HG02981 (cell line): Measurements from ENCODE around the gene MLXIPL.
A peak's percentile ranks its signal among the peaks of the same experiment; 100 is the strongest.
"Not testable (repeated sequence)": the region's sequence is repeated elsewhere in the genome, so short reads cannot be mapped to it uniquely, and the experiment has no call there.

Experiments
- ATAC-seq: cut with Tn5 transposase; IDR thresholded peaks from one replicate; pipeline ENCODE4 v1.9.1; 2021; ENCODE audit warnings: mild to moderate bottlenecking, moderate library complexity; ENCODE audit not compliant: unreplicated experiment

MLXIPL gene

GRCh38 chr7:73582664-73583202 is 41.6 kb downstream of the MLXIPL start:
- no peak for ATAC-seq

- not testable (repeated sequence) for ATAC-seq
These were observed 43.3 kb downstream of the MLXIPL start for GRCh38 chr7:73581006-73581405.

DNA sequence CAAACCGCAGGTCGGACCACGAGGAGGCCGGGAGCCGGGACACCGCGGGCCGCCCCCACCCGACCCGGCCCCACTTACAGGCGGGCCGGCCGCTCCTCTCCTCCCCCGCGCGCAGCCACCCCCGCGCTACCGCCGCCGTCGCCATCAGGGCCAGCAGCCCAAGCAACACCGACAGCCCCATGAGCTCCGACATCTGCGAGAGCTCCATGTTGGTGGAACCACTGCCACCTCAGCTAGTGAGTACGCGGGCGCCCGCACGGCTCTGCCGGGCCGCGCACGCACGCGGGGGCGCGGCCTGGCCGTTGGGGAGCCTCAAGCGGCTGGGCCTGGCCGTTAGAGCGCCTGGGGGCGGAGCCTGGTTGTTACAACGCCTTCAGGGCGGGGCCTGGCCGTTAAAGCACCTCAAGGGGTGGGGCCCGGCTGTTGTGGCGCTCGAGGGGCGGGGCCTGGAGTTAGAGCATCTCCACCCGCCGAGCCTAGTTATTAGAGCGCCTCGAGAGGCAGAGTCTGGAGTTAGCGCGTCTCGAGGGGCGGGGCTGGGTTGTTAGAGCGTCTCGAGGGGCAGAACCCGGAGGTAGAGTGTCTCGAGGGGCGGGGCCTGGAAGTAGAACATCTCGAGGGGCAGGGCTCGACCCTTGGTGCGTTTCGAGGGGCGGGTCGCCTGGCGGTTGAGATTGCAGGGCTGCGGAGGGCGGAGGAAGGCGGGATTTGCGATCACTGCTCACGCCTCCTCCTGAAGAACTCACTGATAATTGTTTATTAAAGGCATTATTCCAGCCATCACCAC is 45.8 kb downstream of the MLXIPL start, which contains the start of gene TBL2:
Gene TBL2 (minus strand): TSS at position 238 of the 787 bp plus-strand sequence. CDS start 30 bp downstream, at position 208.
- peak; percentile 90 for ATAC-seq

- ATAC-seq, result peak; percentile 15
These were observed 46.5 kb downstream of the MLXIPL start for GRCh38 chr7:73577627-73578341.

GRCh38 chr7:73573791-73574190 is 50.5 kb downstream of the MLXIPL start:
- ATAC-seq, result no peak

- ATAC-seq, result no peak
These were observed 51.0 kb downstream of the MLXIPL start for GRCh38 chr7:73573276-73573675.

DNA sequence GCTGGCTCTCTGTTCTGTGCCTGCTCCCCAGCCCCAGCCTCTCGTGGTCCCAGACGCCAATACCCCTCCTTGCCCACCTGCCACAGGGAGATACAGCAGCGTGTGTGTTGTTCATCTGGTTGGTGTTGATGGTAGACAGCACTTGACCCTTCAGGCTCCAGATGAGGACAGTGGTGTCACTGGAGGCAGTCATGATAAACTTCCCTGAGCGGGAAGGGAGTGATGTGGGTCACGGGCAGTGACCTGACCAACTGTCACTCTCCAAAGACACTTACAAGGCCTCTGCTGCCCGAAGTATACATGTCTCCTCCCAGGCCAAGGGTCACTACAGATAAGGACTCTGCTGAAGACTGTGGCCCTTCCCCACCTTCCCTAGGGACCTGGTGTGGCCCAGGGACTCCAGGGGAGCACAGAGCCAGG is 51.5 kb downstream of the MLXIPL start:
- ATAC-seq, result no peak

GRCh38 chr7:73570977-73571376 is 53.3 kb downstream of the MLXIPL start:
- ATAC-seq, result no peak

- no peak for ATAC-seq
These were observed 53.8 kb downstream of the MLXIPL start for GRCh38 chr7:73570521-73570920.

GRCh38 chr7:73569042-73569608 is 55.2 kb downstream of the MLXIPL start:
- no peak for ATAC-seq

- no peak for ATAC-seq
These were observed 56.3 kb downstream of the MLXIPL start for GRCh38 chr7:73567846-73568685.

DNA sequence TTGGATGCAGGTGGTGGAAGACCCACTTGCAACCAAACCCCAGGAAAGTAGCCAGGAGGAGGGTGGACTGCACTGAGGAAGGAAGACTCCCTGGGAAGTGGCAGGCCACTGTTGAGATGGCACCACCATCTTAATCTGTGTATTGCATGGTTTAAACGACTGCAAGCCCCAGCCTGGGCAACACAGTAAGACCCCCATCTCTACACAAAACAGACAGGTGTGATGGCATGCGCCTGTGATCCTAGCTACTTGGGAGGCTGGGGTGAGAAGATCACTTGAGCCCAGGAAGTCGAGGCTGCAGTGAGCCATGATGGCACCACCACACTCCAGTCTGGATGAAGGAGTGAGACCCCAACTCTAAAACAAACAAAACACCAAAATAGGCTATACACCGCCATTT is 57.2 kb downstream of the MLXIPL start:
- ATAC-seq, result no peak

- ATAC-seq, result not testable (repeated sequence)
These were observed 57.9 kb downstream of the MLXIPL start for GRCh38 chr7:73566431-73566830.

DNA sequence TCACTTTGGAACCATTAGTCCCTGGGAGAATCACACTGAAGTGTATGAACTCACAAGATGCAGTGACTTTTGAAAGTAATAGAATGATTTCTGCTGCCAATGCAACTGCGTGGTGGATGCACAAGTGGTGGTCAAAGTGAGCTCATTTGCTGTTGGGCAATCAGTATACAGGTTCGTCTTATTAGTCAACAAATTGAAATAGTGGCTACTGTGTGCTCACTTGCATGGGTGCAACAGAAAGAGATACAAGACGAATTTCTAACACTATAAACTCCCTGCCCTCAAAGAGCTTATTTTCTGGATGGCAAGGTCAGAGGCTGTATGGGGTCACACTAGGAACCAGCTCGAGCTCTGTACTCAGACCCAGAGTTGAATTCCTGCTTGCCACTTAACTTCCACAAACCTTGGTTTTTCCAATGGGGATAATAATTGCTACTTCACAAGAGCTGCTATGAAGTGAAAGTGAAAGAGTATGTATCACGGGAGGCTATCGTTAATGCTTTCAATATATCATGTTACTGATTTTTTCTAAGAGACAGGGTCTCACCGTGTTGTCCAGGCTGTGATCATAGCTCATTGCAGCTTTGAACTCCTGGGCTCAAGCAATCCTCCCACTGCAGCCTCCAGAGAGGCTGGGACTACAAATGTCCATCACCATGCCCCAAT is 58.5 kb downstream of the MLXIPL start:
- ATAC-seq, result no peak

DNA sequence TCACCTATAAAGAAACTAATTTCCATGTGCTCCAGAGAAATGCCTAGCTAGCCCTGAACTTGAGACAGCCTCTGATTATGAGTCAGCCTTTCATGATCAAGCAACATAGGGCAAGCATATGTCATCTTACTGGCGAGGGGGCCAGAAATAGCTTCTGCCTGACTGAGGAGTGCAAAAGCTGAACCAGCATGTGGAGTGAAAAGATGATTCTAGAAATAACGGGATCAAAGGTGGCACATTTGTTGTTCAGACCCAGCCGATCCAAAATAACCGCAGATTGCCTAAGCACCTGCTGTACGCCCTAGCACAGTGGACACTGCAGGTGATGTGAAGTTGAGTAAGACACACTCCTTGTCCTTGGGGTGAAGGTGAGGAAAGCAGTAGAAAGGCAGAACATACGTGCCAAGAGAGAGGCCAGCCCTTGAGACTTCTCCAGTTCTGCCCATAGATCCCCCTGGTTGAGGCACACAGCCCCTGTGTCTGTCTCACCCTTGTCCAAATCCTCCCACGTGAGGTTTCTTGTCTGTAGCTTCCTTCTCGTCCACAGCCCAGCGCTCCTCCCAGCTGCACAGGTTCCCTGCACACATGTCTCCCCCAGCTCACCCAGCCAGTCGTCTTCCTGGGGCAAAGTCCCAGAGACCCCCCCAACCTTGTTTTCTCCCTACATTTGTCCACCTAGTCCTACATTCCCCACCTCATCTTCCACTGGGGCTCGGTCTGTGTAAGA is 64.0 kb downstream of the MLXIPL start:
- ATAC-seq, result no peak

DNA sequence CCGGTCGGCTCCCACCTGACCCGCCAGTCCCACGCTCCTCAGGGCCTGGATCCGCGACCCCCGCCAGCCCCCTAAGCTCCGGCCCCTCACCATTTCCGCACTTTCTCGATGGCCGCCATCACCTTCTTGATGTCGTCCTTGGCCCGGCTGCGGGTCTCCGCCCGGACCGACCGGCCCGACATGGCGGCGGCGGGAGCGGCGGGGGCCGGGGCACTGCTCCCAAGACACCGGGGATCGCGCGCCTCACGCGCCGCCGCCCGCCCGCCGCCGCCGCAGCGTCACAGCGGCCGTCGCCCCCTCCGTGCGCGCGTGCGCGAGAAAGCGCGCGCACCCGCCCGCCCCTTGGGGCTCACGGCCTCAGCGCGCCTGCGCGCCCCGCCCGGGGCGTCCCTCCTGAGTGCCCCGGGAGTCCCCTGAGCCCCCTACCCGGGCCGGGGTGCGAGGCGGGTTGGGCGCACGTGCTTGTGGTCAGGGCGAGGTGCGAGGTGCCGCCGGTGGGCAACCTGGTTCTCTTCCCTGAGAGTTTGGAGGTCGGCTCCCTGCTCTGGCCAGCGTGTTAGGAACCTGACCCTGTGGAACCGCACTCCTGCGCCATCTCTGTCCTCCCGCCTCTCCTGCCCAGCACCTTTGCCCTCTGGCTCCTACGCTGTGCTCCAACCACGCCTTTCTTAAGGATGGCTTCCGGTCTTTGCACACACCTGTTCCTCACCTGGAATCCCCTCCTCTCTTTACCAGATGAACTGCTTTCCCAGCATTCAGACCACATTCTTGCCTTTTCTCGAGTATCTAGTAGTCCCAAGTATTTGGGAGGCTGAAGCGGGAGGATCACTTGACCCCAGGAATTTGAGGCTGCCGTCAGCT is 66.7 kb downstream of the MLXIPL start, which contains the start of gene BCL7B:
Gene BCL7B (minus strand): TSS at position 294 of the 861 bp plus-strand sequence. CDS start 112 bp downstream, at position 182.
- peak; percentile 38 for ATAC-seq

DNA sequence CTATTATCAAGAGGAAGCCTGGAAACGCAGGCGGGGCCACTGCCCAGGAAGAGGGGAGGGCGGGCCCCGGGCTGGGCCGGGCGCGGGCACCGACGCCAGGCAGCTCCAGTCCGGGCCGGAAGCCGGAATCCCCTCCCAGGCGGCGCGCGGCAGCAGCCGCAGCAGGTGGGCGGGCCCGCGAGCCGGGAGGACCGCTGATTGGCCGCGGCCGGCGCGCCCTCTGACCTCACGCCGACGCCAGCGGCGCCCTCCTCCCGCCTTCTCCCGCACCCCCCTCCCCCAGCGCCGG is 67.3 kb downstream of the MLXIPL start:
- ATAC-seq, result peak; percentile 90
